Measurements from ENCODE around the gene MIF. TPM values are rescaled to one million over a fixed set of nuclear protein-coding genes. Genes with fewer than 3 reads are reported as not detected.
"Not testable (repeated sequence)": the region's sequence is repeated elsewhere in the genome, so short reads cannot be mapped to it uniquely, and the experiment has no call there.

MIF gene
- 204 and 418 TPM in 2 replicates for total RNA-seq

GRCh38 chr22:23893945-23894709, at the start of gene MIF:
MIF (plus strand) TSS chr22:23894383; CDS start chr22:23894475, 92 bp downstream.
- DNase-seq (ENCODE audit: low read depth, low spot score): peak; percentile 71

DNA sequence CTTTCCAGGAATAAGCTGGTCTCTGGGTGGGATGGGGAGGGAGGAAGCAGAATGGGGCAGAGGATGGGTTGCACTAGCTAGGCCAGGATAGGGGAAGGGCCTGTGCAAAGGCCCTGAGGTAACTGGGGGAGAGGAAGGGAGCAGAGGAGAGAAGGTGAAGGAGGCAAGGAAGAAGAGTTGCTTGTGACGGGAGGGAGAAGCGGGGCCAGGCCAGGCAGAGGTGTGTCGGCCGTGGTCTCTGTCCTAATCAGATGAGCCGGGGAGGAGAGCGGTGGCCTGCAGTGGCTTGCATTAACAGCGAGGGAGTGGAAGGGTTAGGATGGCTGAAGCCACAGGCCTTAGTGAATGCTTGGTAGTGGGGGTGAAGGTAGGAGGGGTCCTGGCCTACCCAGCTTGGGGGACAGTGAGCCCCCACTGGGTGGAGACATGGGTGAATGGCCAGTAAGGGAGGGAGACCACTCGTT, 49.4 kb upstream of the MIF start:
- DNase-seq (ENCODE audit: low read depth, low spot score): no peak

DNA sequence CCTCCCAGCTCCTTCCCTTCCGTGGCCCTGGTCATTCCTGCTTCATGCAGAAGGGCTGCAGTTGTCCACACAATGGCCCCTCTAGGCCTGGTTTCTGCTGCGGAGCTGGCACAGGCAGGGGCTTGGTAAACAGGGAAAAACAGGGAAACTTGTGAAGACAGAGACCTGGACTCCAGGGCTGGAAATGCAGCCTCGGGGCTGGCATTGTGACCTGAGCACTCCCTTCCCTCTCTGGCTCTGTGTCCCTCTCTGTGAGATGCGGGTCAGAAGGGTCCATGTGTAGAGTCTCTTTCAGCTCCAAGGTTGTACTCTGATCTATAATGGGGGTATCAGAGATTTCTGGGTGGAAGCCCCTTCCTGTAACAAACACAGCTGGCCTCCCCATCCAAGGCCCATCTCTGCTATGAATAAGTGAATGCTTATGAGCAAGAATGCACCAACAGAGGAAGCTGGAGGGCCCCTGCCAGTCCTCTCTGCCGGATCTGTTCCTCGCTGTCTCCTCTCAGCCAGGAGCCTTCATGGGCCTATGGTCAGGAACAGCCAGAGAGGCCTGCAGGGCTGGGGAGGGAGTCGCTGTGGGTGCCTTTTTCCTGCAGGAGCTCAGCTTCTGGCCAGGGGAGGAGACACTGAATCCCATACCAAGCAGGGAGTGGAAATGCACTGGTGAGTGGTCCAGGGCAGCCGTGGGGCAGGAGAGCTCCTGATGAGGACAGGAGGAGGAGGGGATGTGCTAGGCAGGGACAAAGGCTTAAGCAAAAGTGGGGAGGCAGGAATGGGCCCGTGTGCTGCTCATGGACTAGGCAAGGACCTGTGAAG, 48.7 kb upstream of the MIF start:
- DNase-seq (ENCODE audit: low read depth, low spot score): no peak

DNA sequence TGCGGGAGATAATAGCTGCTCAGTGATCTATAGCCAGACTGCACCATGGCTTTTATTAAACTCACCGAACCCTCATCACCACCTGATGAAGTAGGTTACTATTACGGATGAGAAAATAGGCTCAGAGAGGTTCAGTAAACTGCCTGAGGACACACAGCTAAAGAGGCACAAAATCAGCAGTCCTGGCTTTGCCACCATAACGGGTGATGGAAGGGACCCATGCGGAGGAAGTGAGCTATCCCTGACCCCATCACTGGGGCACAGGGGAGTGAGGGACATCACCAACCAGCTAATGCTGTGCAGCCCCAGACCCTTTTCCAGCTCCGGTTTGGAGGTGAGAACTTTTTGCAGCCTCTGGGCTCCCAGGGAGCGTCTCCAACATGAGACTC, 48.1 kb upstream of the MIF start:
- no peak for DNase-seq (ENCODE audit: low read depth, low spot score)

GRCh38 chr22:23847310-23847920, 46.8 kb upstream of the MIF start:
- DNase-seq (ENCODE audit: low read depth, low spot score): no peak

GRCh38 chr22:23847991-23848864, 46.0 kb upstream of the MIF start:
- DNase-seq (ENCODE audit: low read depth, low spot score): no peak

DNA sequence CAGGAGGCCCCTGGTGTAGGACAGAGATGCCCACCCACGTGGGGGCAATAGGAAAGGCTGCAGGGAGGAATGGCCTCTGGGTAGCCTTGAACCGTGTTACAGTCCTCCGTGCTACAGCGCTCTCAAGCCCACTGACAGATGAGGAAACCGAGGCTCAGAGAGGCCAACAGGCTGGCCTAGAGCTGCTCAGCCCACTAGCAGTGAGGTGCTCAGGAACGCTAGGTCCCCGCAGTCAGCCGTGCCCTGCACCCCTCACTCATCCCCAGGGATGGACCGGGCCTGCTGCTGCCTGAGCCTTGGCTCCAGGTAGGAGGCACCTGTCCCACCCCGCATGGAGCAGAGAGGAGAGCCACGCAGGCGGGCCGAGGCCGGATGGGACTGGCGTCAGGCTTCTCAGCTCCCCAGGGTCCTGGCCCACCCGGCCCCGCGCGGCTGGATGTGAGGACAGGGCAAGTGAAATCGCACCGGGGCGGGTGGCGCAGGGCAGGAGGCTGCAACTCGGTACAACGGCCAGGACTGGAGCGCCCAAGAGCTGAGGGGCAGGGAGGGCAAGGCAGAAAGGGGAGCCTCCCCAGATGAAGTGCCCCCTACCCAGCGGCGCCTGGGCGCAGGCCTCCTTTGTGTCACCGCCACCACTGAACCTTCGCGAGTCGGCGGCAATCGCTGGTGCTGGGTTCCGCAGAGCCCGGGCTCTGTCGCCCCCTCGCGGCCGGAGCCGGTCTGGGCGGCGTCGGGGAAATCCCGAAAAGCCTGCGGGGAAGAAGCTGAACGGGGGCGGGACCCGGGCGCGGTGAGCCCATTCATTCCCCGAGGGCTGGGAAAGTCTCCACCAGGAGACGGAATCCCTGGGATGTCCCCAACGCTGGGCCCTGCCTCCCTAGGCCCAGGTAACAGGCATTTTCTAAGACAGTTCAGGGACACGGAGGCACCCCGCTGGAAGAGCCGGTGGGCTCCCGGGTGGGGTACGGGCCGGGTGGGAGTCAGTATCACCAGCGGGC, 44.9 kb upstream of the MIF start:
- no peak for DNase-seq (ENCODE audit: low read depth, low spot score)

DNA sequence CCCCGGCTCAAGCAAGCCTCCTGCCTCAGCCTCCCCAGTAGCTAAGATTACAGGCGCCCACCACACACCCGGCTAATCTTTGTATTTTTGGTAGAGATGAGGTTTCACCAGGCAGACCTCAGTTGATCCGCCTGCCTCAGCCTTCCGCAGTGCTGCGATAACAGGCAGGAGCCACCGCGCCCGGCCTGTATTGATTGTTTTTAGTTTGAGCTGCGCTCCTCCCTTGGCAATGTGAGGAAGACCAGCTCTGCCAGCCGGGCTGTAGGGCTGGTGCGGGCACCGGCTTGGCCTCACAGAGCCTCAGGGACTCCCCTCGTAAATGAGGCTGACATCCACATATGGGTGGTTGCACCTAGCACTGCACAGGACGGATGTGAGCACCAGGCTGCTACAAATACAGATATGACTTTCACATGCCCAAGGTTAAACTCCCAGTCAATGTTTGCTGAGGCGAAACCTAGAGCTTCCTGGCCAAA, 44.0 kb upstream of the MIF start:
- no peak for DNase-seq (ENCODE audit: low read depth, low spot score)

GRCh38 chr22:23856721-23857605, 37.2 kb upstream of the MIF start:
- no peak for DNase-seq (ENCODE audit: low read depth, low spot score)

GRCh38 chr22:23857606-23858483, 36.3 kb upstream of the MIF start, which contains the start of gene SLC2A11:
SLC2A11 (plus strand) TSS chr22:23857875; CDS start chr22:23858000, 125 bp downstream.
- peak; percentile 88 for DNase-seq (ENCODE audit: low read depth, low spot score)

DNA sequence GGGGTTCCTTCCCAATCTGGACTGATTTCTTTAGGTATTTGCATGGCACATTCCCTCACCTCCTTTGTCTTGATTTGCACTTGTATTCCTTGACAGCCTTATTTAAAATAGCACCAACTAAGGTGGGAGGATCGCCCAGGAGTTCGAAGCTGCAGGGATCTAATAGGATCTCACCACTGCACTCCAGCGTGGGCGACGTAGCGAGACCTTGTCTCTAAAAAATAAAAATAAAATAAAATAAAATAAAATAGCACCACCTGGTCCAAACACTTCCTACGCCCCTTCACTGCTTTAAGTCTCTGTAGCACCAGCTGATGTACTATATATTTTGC, 35.7 kb upstream of the MIF start:
- DNase-seq (ENCODE audit: low read depth, low spot score): no peak

- no peak for DNase-seq (ENCODE audit: low read depth, low spot score)
Measured at GRCh38 chr22:23859201-23859600, 35.0 kb upstream of the MIF start.

DNA sequence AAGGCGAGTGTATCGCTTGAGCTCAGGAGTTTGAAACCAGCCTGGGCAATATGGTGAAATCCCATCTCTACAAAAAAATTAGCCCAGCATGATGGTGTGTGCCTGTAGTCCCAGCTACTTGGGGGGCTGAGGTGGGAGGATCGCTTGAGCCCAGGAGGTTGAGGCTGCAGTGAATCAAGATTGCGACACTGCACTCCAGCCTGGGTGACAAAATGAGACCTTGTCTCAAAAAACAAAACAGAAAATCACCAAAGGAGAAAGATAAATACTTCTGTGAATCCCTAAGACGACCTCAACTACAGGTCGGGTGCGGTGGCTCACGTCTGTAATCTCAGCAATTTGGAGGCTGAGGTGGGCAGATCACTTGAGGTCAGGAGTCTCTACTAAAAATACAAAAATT, 34.0 kb upstream of the MIF start:
- not testable (repeated sequence) for DNase-seq (ENCODE audit: low read depth, low spot score)

GRCh38 chr22:23862103-23862502, 32.1 kb upstream of the MIF start:
- no peak for DNase-seq (ENCODE audit: low read depth, low spot score)

DNA sequence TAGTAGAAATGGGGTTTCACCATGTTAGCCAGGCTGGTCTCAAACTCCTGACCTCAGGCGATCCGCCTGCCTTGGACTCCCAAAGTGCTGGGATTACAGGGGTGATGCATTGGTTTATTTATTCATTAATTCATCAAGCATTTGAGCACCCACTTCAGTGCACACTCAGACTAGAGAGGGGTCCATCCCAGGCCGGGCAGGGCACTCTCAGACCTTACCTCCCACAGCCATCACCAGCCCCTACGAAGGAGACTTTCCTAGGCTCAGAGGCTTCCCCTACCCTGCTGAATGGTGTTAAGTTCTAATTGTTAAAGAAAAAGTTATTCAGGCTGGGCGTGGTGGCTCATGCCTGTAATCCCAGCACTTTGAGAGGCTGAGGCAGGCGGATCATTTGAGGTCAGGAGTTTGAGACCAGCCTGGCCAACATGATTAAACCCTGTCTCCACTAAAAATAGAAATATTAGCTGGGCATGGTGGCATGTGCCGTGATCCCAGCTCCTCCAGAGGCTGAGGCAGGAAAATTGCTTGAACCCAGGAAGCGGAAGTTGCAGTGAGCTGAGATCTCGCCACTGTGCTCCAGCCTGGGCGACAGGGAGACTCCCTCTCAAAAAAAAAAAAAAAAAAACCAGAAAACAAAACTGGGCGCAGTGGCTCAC, 29.6 kb upstream of the MIF start:
- DNase-seq (ENCODE audit: low read depth, low spot score): not testable (repeated sequence)

DNA sequence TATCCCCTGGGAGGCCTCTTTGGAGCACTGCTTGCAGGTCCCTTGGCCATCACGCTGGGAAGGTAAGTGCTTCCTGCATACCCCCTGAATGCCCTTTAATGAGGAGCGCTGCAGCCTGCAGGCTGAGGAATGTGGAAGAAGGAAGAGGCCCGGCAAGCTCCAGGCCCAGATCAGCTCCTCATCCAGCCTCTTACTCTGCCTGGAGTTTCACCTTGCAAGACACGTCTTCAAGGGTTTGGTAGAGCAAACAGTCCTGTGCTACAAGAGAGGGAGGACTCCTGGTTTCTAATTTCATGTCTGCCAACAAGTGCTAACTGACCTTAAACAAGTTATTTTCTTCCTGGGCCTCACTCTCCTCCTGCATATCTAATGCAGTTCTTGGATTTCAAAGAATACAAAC, 25.6 kb upstream of the MIF start:
- DNase-seq (ENCODE audit: low read depth, low spot score): no peak

- no peak for DNase-seq (ENCODE audit: low read depth, low spot score)
Measured at GRCh38 chr22:23874871-23875270, 19.3 kb upstream of the MIF start.
